ENCODE measurements around the gene CSK.

CSK gene

DNA sequence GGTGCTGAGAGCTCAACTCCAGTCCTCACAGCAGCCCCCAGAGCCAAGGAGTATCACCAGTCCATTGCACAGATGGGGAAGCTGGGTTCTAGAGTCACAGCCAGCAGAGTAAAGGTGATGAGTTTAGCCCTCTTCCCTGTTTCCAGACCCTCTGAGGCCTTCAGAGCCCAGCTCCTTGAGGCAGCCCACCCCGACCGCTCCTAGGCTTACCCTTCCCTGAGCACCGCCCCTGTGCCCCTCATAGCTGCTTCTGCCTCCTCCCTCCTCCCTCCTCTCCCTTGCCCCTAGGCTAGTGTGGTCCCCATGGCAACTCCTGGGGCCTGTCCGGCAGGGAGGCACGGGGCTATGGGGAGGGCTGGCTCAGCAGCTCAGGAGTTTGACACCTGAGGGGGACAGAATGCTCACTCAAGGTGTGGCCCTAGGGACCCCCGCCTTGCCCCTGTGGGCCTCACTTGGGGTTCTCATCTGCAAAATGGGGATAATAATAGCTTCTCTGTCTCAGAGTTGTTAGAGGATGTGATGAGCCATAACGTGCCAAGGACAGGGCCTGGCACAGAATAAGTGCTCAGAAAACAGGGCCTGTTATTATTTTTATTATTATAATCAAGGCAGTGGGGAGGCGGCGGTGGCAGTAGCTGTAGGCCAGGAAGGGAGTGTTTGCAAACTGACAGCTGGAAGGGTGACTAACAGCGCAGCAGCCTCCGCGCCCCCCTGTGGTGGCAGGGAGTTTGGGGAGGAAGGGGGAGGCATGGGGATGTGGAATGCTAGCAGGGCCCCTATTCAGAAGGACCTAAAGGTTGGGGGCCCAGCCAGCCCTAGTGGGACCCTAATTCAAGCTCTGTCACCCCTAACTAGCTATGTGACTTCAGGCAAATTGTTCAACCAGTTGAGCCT lies 11.5 kb downstream of the CSK start:
- Histone ChIP-seq H3K4me3 (ENCODE audit: low read length) (no peak overlapping the region), H3K9me3 (ENCODE audit: low read length) (no peaks in the 10 kb centered on the region), H3K27me3 (ENCODE audit: insufficient read depth, low read length) (no peaks in the 10 kb centered on the region), H3K4me1 (ENCODE audit: insufficient read depth, low read length) (peaks cover 21% of the 10 kb centered on the region), H3K36me3 (ENCODE audit: insufficient read depth, low read length) (no peaks in the 10 kb centered on the region), H2AFZ (ENCODE audit: low read depth, low read length) (no peak overlapping the region)

DNA sequence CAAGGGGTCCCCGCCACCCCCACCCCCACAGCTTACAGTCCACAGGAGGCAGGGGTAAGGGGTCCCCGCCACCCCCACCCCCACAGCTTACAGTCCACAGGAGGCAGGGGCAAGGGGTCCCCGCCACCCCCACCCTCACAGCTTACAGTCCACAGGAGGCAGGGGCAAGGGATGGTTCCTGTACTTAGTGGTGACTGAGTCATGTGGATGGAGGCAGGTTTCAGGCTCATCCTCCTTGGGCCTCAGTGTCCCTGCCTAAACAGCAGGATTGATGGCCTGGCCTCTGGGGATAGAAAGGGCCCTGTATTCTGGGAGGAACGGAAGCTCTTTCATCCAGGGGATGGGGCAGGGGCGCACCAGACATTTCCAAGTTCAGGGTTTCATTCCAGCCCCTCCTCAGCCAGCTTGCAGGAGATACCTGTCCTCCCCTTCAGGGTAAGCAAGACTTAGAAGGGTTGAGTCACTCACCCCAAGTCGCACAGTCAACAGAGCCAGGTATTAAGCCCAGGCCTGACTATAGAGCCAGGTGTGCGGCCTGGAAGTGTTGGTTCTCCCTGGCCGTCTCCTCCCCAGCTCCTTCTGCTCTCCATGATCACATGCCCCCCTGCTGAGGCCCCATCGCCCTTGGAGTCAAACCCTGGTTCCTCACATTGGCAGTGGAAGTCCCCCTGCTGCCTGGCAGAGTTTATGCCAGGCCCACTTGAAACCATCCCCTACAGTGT lies 12.5 kb downstream of the CSK start:
- Histone ChIP-seq H3K4me1 (ENCODE audit: insufficient read depth, low read length) (peaks cover 21% of the 10 kb centered on the region), H3K9me3 (ENCODE audit: low read length) (no peaks in the 10 kb centered on the region), H3K4me3 (ENCODE audit: low read length) (no peak overlapping the region), H2AFZ (ENCODE audit: low read depth, low read length) (no peak overlapping the region), H3K27me3 (ENCODE audit: insufficient read depth, low read length) (no peaks in the 10 kb centered on the region), H3K36me3 (ENCODE audit: insufficient read depth, low read length) (peaks cover 9% of the 10 kb centered on the region)

DNA sequence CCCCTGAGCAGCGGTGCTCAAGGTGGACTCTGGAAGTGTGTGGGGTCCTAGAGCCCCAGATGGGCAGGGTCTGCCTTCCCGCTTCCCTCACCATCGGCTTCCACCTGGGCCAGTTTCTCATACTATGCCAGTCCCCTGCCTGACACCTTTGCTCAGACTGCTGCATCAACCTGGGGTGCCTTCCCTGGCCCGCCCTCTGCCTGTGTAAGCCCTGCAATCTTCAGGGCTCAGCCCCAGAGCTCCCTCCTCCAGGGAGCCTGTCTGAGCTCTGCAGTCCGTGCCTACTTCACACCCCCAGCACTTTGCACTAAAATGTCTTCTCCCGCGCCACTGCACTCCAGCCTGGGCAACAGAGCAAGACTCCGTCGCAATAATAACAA lies 13.1 kb downstream of the CSK start:
- no peak overlapping the region for H2AFZ ChIP-seq (ENCODE audit: low read depth, low read length)
- H3K9me3 ChIP-seq (ENCODE audit: low read length) = no peaks in the 10 kb centered on the region
- peaks cover 17% of the 10 kb centered on the region for H3K4me1 ChIP-seq (ENCODE audit: insufficient read depth, low read length)
- H3K4me3 ChIP-seq (ENCODE audit: low read length) = no peak overlapping the region
- H3K27me3 ChIP-seq (ENCODE audit: insufficient read depth, low read length) = no peaks in the 10 kb centered on the region
- peaks cover 14% of the 10 kb centered on the region for H3K36me3 ChIP-seq (ENCODE audit: insufficient read depth, low read length)

DNA sequence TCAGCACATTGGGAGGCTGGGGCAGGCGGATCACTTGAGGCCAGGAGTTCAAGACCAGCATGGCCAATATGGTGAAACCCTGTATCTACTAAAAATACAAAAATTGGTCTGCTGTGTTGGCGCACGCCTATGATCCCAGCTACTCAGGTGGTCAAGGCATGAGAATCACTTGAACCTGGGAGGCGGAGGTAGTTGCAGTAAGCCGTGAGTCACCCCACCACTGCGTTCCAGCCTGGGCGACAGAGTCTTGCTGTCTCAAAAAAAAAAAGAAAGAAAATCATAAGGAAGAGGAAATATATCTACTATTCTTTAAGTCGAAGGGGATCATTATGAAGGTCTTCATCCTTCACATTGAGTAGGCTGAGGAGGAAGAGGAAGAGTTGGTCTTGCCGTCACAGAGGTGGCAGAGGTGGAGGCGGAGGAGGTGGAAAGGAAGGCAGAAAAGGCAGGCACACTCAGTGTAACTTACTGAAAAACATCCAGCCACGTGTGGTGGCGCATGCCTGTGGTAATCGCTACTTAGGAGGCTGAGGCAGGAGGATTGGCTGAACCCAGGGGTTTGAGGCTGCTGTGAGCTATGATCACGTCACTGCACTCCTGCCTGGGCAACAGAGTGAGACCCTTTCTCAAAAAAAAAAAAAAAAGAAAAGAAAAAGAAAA lies 14.2 kb downstream of the CSK start:
- no peak overlapping the region for H3K4me3 ChIP-seq (ENCODE audit: low read length)
- no peaks in the 10 kb centered on the region for H3K27me3 ChIP-seq (ENCODE audit: insufficient read depth, low read length)
- peaks cover 14% of the 10 kb centered on the region for H3K4me1 ChIP-seq (ENCODE audit: insufficient read depth, low read length)
- no peaks in the 10 kb centered on the region for H3K9me3 ChIP-seq (ENCODE audit: low read length)
- no peak overlapping the region for H2AFZ ChIP-seq (ENCODE audit: low read depth, low read length)
- H3K36me3 ChIP-seq (ENCODE audit: insufficient read depth, low read length) = peaks cover 20% of the 10 kb centered on the region

DNA sequence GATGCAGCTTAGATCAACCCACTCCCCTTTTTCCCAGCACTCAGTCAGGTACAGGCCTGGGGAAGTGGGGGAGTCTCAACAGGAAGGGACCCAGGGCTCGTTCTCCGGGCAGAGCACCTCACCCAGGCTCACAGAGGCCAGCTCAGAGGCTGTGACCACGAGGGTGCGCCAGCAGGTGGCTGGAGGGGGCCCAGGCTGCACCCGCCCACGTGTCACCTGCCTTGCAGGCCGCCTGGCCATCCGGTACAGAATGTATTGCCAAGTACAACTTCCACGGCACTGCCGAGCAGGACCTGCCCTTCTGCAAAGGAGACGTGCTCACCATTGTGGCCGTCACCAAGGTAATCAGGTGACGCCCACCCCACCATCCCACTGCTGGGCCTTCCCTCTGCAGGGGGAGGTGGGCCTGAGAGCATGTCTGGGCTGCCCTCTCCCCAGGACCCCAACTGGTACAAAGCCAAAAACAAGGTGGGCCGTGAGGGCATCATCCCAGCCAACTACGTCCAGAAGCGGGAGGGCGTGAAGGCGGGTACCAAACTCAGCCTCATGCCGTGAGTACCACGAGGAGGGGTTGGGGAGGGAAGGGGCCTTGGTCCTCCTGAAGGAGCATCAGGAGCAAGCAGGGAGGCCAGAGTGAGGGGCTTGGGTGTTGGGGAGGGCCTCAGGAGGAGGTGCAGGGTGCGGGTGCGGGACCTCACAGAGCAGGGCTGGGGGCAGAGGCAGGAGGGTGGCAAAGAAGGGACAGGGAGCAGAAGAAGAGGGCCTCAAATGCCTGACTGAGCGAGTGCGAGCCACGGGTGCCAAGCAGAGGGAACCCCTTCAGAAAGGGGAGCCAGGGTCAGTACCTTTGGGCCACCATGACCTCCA lies 16.7 kb downstream of the CSK start:
- Histone ChIP-seq H3K9me3 (ENCODE audit: low read length) (no peaks in the 10 kb centered on the region), H3K27me3 (ENCODE audit: insufficient read depth, low read length) (no peaks in the 10 kb centered on the region), H3K4me1 (ENCODE audit: insufficient read depth, low read length) (no peaks in the 10 kb centered on the region), H2AFZ (ENCODE audit: low read depth, low read length) (no peak overlapping the region), H3K4me3 (ENCODE audit: low read length) (no peak overlapping the region), H3K36me3 (ENCODE audit: insufficient read depth, low read length) (peaks cover 41% of the 10 kb centered on the region)

DNA sequence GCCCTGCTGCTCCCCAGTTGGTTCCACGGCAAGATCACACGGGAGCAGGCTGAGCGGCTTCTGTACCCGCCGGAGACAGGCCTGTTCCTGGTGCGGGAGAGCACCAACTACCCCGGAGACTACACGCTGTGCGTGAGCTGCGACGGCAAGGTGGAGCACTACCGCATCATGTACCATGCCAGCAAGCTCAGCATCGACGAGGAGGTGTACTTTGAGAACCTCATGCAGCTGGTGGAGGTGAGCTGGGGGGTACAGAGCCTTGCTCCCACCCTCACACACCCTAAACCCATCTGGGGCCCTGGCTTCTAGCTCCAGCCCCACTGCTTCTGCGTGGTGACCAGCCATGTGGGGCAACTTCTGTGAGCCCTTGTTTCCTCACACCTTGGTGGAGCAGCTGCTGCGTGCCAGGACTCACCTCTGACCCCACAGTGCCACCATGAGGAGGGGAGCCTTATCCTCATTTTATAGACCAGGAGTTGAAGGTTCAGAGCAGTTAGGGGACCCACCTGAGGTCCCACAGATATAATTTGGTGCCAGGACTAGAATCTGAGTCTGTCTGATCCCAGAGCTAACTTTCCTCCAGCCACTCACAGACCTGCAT lies 17.5 kb downstream of the CSK start:
- H3K36me3 ChIP-seq (ENCODE audit: insufficient read depth, low read length) = peaks cover 48% of the 10 kb centered on the region
- H3K4me3 ChIP-seq (ENCODE audit: low read length) = no peak overlapping the region
- H2AFZ ChIP-seq (ENCODE audit: low read depth, low read length) = no peak overlapping the region
- no peaks in the 10 kb centered on the region for H3K4me1 ChIP-seq (ENCODE audit: insufficient read depth, low read length)
- H3K27me3 ChIP-seq (ENCODE audit: insufficient read depth, low read length) = no peaks in the 10 kb centered on the region
- no peaks in the 10 kb centered on the region for H3K9me3 ChIP-seq (ENCODE audit: low read length)

DNA sequence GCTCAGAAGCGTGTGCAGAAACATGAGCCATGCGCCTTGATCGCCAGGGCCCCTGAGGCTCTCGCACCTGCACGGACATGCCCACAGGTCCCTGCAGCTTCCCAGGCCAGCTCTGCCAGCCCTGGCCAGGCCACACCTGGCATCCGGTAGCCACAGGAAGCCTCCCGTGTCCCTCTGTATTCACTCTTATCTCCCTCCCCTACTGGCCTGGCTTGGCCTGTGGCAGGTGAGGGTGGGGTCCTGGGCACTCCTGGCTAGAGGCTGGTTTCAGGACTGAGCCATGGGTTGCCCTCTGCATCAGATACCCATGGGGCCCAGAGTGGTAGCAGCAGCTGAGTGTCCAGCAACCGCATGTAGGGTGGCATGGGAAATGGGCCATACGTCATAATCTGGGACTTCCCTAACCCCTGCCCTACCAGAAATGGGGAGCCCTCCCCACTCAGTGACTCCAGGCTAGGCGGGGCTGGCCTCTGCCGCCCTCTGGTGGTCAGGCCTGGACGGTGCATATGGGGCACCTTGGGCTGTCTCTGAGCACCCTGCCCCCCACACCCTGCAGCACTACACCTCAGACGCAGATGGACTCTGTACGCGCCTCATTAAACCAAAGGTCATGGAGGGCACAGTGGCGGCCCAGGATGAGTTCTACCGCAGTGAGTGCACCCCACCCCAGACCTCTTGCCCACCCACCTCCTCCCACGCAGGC lies 18.1 kb downstream of the CSK start:
- Histone ChIP-seq H3K4me3 (ENCODE audit: low read length) (no peak overlapping the region), H3K36me3 (ENCODE audit: insufficient read depth, low read length) (peaks cover 49% of the 10 kb centered on the region)

DNA sequence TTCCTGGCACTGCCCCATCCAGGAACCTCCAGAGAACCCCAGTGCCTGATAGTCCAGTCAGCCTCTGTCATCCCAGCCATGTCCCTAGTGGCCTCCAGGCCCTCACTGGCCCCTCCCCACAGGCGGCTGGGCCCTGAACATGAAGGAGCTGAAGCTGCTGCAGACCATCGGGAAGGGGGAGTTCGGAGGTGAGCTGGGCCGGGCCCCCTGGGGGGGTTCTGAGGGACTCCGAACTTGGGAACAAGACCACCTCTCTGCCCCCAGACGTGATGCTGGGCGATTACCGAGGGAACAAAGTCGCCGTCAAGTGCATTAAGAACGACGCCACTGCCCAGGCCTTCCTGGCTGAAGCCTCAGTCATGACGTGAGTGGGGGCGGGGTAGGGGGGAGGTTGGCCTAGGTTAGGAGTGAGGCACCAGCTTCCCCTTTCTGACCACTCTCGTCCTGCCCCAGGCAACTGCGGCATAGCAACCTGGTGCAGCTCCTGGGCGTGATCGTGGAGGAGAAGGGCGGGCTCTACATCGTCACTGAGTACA lies 18.7 kb downstream of the CSK start:
- H3K27me3 ChIP-seq (ENCODE audit: insufficient read depth, low read length) = no peaks in the 10 kb centered on the region
- H2AFZ ChIP-seq (ENCODE audit: low read depth, low read length) = no peak overlapping the region
- H3K9me3 ChIP-seq (ENCODE audit: low read length) = no peaks in the 10 kb centered on the region
- H3K36me3 ChIP-seq (ENCODE audit: insufficient read depth, low read length) = peaks cover 49% of the 10 kb centered on the region
- H3K4me3 ChIP-seq (ENCODE audit: low read length) = no peak overlapping the region
- no peaks in the 10 kb centered on the region for H3K4me1 ChIP-seq (ENCODE audit: insufficient read depth, low read length)

More for the DNA sequence above, 18.1 kb downstream of the CSK start:
- H3K9me3 ChIP-seq (ENCODE audit: low read length) = no peaks in the 10 kb centered on the region
- no peaks in the 10 kb centered on the region for H3K27me3 ChIP-seq (ENCODE audit: insufficient read depth, low read length)
- no peak overlapping the region for H2AFZ ChIP-seq (ENCODE audit: low read depth, low read length)
- H3K4me1 ChIP-seq (ENCODE audit: insufficient read depth, low read length) = no peaks in the 10 kb centered on the region

DNA sequence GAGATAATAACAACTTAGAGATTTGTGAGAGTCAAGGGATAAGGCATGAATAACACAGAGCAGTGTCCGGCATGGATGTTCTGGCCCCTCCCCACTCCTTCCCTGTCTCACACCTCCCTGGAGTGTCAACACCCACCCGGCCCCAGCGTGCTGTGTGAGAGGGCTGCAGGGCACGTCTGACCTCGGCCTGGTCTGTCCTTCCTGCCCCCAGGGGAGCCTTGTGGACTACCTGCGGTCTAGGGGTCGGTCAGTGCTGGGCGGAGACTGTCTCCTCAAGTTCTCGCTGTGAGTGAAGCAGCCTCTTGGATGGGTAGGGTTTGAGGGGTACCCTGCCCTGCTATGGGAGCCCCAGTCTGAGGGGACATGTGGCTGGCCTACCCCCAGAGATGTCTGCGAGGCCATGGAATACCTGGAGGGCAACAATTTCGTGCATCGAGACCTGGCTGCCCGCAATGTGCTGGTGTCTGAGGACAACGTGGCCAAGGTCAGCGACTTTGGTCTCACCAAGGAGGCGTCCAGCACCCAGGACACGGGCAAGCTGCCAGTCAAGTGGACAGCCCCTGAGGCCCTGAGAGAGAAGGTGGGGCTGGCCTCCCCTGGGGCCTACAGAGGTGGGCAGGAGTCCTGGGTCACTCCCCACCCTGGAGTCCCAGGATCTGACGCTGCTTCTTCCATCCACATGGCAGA lies 19.6 kb downstream of the CSK start:
- no peaks in the 10 kb centered on the region for H3K27me3 ChIP-seq (ENCODE audit: insufficient read depth, low read length)
- no peak overlapping the region for H3K4me3 ChIP-seq (ENCODE audit: low read length)
- H3K36me3 ChIP-seq (ENCODE audit: insufficient read depth, low read length) = peaks cover 49% of the 10 kb centered on the region
- H2AFZ ChIP-seq (ENCODE audit: low read depth, low read length) = no peak overlapping the region
- H3K9me3 ChIP-seq (ENCODE audit: low read length) = no peaks in the 10 kb centered on the region
- no peaks in the 10 kb centered on the region for H3K4me1 ChIP-seq (ENCODE audit: insufficient read depth, low read length)

DNA sequence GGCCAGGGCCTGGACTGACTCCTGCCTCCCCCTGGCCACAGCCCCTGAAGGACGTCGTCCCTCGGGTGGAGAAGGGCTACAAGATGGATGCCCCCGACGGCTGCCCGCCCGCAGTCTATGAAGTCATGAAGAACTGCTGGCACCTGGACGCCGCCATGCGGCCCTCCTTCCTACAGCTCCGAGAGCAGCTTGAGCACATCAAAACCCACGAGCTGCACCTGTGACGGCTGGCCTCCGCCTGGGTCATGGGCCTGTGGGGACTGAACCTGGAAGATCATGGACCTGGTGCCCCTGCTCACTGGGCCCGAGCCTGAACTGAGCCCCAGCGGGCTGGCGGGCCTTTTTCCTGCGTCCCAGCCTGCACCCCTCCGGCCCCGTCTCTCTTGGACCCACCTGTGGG lies 20.4 kb downstream of the CSK start:
- peaks cover 49% of the 10 kb centered on the region for H3K36me3 ChIP-seq (ENCODE audit: insufficient read depth, low read length)
- H3K4me3 ChIP-seq (ENCODE audit: low read length) = no peak overlapping the region
- no peaks in the 10 kb centered on the region for H3K4me1 ChIP-seq (ENCODE audit: insufficient read depth, low read length)
- H2AFZ ChIP-seq (ENCODE audit: low read depth, low read length) = no peak overlapping the region
- H3K27me3 ChIP-seq (ENCODE audit: insufficient read depth, low read length) = no peaks in the 10 kb centered on the region
- no peaks in the 10 kb centered on the region for H3K9me3 ChIP-seq (ENCODE audit: low read length)

DNA sequence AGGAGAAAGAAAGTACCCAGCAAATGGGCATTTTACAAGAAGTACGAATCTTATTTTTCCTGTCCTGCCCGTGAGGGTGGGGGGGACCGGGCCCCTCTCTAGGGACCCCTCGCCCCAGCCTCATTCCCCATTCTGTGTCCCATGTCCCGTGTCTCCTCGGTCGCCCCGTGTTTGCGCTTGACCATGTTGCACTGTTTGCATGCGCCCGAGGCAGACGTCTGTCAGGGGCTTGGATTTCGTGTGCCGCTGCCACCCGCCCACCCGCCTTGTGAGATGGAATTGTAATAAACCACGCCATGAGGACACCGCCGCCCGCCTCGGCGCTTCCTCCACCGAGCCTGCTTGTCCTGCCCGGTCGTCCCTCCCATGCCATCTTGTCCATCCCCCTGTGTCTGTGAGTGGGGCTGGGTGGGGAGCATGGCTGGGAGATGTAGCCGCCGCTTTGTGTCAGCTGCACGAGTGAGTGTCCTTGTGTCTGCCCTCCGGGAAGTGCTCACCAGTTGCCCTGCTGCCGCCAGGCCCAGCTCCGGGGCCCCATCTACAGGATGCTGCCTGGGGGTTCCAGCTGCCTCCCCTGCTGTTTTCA lies 21.1 kb downstream of the CSK start:
- H3K27me3 ChIP-seq (ENCODE audit: insufficient read depth, low read length) = no peaks in the 10 kb centered on the region

More for the DNA sequence above, 21.1 kb downstream of the CSK start:
- Histone ChIP-seq H3K9me3 (ENCODE audit: low read length) (no peaks in the 10 kb centered on the region), H3K36me3 (ENCODE audit: insufficient read depth, low read length) (peaks cover 49% of the 10 kb centered on the region), H2AFZ (ENCODE audit: low read depth, low read length) (no peak overlapping the region), H3K4me1 (ENCODE audit: insufficient read depth, low read length) (no peaks in the 10 kb centered on the region), H3K4me3 (ENCODE audit: low read length) (no peak overlapping the region)

Measured in neuron (in vitro differentiated cells).